ENCODE results near the gene REXO5.
"Not testable (repeated sequence)": the region's sequence is repeated elsewhere in the genome, so short reads cannot be mapped to it uniquely, and the experiment has no call there.

REXO5 gene

GRCh38 chr16:20849589-20850390 lies 43.5 kb downstream of the REXO5 start:
- DNase-seq: peak; percentile 79

- DNase-seq: peak; percentile 73
Observed at GRCh38 chr16:20850981-20851380, 44.7 kb downstream of the REXO5 start.

GRCh38 chr16:20851601-20852000 lies 45.3 kb downstream of the REXO5 start:
- peak; percentile 21 for DNase-seq

GRCh38 chr16:20853143-20853542 lies 46.8 kb downstream of the REXO5 start:
- DNase-seq: peak; percentile 72

GRCh38 chr16:20853981-20854620 lies 47.8 kb downstream of the REXO5 start:
- DNase-seq: peak; percentile 54

- peak; percentile 6 for DNase-seq
Observed at GRCh38 chr16:20854963-20855362, 48.6 kb downstream of the REXO5 start.

GRCh38 chr16:20857281-20857680 lies 51.0 kb downstream of the REXO5 start:
- no peak for DNase-seq

GRCh38 chr16:20859229-20859628 lies 52.9 kb downstream of the REXO5 start:
- DNase-seq: no peak

GRCh38 chr16:20859699-20860098 lies 53.4 kb downstream of the REXO5 start:
- DNase-seq: no peak

GRCh38 chr16:20860361-20860760 lies 54.0 kb downstream of the REXO5 start:
- DNase-seq: no peak

GRCh38 chr16:20860995-20861394 lies 54.7 kb downstream of the REXO5 start:
- not testable (repeated sequence) for DNase-seq

GRCh38 chr16:20862162-20862960 lies 56.0 kb downstream of the REXO5 start:
- DNase-seq: no peak

- not testable (repeated sequence) for DNase-seq
Observed at GRCh38 chr16:20864376-20864775, 58.0 kb downstream of the REXO5 start.

GRCh38 chr16:20865420-20866131 lies 59.2 kb downstream of the REXO5 start:
- DNase-seq: peak; percentile 65

- peak; percentile 100 for DNase-seq
Observed at GRCh38 chr16:20866145-20866772, 59.9 kb downstream of the REXO5 start.

GRCh38 chr16:20866801-20867200 lies 60.5 kb downstream of the REXO5 start:
- peak; percentile 76 for DNase-seq

- peak; percentile 90 for DNase-seq
Observed at GRCh38 chr16:20867585-20867984, 61.3 kb downstream of the REXO5 start.

GRCh38 chr16:20868890-20869289 lies 62.6 kb downstream of the REXO5 start:
- peak; percentile 64 for DNase-seq

- peak; percentile 33 for DNase-seq
Observed at GRCh38 chr16:20870122-20870820, 63.9 kb downstream of the REXO5 start.

GRCh38 chr16:20871258-20871657 lies 64.9 kb downstream of the REXO5 start:
- no peak for DNase-seq

GRCh38 chr16:20871941-20872815 lies 65.9 kb downstream of the REXO5 start:
- peak; percentile 76 for DNase-seq

Measured in NCI-H82 (cell line).